NCI-H2081 treated with DMSO at 0.1 percent for 48 hours (cell line): Measurements from ENCODE around the gene SNRPB.
"Not testable (repeated sequence)": the region's sequence is repeated elsewhere in the genome, so short reads cannot be mapped to it uniquely, and the experiment has no call there.

Source experiments
- DNase-seq: peaks from one replicate; lab custom pipeline; 2025; lab: John Stamatoyannopoulos, UW

SNRPB gene

DNA sequence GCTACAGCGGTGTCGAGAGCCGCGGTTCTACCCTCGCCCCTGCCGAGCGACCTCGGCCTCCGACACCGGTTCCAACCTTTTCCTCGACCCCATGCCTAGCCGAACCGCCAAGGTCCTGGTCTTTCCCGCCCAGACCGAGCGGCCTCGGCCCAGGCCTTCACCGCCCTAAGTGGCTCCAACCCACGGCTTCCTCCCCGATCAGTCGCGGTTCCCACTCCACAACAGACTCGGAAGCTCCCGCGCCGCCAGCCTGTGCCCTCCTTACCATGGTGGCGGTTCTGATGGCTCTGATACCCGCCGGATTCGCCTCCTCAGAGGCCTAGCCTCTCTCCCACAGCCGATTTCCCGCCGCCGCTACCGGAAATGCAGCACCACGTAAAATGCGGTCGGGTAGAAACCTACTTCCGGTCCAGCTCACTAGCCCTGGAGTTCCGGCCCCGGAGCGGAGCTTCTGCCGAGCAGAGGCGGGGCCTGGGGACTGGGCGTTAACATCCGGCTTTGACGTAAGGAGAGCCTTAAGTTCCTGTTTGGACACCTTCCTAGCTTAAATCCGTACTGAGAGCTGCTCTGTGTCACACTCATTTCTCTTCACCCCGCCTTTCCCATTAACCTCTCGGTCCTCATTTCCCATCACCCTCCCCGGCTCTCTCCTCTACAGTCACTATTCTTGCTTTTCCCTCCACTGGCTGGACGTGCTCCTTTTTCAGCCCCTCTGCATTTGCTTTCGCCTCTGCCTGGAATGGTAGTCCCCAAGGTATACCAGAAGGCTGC lies at the start of gene SNRPB:
TSS of gene SNRPB (minus strand) at position 367 of the 771 bp plus-strand sequence. CDS start at position 268, 99 bp downstream.
- DNase-seq = peak; percentile 91

DNA sequence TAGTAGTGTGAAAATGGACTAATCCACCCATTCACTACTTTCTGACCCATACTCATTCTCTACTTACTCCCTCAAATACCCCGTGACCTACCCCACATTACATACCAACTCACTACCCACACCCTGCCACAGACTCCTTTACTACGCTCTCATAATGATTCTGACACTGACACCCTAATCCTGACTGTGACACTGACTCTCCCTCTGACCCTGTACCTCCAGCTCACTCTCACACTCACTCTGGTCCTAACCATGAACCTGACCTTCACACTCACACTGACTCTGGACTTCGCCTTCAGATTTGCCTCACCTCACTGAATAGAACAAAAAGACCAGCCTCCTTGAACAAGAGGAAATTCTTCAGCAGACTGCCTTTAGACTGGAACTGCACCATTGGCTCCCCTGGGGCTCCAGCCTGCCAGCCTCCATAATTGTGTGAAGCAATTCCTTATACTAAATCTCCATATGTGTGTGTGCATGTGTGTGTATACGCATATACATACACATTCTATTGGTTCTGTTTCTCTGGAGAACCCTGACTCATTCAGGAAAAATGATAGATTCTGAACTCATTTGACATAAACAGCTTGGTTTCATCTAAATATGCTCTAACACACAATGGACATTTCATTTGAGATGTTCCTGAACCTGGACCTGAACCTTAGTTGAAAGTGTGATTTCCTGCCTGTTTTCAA lies 48.7 kb upstream of the SNRPB start:
- no peak for DNase-seq

DNA sequence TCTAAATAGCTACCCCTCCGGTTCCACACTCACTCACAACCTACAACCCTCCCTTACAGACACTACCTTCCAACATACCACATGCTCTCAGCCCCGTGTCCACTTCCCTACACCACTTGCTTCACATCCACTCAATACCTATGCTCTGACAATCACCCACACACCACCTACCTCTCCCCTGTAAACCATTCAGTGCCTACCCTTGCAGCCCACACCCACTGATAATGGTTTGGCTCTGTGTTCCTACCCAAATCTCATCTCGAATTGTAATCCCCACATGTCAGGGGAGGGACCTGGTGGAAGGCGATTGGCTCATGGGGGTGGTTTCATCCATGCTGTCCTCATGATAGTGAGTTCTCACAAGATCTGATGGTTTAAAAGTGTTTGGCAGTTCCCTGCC lies 48.0 kb upstream of the SNRPB start:
- no peak for DNase-seq

DNA sequence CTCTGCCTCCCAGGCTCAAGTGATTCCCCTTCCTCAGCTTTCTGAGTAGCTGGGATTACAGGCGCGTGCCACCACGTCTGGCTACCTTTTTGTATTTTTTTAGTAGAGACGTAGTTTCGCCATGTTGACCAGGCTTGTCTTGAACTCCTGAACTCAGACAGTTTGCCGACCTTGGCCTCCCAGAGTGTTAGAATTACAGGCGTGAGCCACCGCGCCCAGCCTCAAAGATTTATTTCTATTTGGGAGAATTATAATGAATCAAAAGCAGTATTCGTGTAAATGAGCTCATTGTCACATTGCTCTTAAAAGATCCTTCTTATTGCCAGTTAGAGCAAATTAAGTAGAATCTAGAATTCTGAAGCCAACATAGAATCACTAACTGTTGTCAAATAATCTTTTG lies 47.5 kb upstream of the SNRPB start:
- DNase-seq = no peak

DNA sequence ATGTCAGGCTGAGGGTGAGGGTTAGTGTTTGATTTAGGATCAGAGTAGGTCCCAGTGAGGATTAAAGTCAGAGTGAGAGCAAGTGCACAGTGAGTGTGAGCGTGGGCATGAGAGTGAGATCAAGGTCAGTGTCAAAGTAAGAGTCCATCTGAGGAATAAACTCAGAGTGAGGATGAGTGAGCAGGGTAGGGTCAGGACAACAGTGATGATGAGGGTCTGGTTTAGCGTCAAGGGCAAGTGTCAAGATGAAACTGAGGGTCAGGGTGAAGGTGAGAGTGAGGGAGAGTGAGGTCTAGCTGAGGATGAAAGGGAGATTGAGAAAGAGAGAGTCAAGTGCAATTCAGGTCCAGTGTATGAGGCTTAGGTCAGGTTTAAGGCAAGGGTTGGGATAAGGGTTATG lies 45.8 kb upstream of the SNRPB start:
- no peak for DNase-seq

DNA sequence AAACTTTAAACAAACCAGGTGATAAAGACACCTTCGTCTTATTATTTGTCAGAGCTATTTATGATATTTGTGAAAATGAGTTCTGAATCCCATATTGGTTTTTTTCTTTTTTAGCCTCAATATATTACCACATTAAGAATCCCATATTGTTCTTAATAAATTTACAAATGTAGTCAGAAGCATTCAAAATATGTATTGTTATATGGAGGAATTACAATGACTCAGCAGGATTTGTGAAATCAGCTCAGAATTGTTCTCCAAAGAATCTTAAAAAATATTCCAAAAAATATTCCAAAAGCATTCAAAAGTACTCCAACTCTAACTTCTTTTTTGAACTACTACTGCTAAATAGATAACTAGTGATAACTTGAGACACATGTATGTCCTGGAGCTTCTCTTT lies 44.6 kb upstream of the SNRPB start:
- no peak for DNase-seq

DNA sequence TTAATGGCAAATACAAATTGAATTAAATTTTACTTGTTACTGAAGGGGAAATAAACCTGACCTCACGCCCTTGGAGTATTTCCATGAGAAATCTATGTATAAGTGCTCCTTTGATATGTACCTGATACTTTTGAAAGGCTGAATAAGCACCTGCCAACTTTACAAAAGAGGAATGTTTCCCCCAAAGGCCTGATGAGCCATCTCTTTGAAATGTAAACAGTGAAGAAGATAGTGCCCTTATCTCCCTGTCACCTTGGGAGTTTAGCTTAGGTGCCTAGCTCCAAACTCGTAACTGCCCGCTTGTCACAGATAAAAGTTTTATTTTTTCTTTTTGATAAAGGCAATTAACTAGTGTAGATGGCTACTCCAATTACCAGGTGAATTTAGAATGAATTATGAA lies 39.2 kb upstream of the SNRPB start:
- no peak for DNase-seq

DNA sequence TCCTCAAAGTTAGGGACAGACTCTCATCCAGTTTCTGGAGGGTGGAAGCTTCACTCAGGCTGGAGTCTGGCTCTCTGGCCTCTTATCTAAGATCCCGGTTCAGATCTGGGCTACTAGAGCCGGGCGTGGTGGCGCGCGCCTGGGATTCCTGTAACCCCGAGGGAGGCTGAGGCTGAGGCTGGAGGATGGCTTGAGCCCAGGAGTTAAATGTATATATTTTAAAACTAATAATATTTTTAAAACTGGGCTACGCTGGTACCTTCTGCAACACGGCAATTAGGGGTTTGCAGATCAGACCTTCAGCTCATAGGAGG lies 38.8 kb upstream of the SNRPB start:
- DNase-seq = no peak

DNA sequence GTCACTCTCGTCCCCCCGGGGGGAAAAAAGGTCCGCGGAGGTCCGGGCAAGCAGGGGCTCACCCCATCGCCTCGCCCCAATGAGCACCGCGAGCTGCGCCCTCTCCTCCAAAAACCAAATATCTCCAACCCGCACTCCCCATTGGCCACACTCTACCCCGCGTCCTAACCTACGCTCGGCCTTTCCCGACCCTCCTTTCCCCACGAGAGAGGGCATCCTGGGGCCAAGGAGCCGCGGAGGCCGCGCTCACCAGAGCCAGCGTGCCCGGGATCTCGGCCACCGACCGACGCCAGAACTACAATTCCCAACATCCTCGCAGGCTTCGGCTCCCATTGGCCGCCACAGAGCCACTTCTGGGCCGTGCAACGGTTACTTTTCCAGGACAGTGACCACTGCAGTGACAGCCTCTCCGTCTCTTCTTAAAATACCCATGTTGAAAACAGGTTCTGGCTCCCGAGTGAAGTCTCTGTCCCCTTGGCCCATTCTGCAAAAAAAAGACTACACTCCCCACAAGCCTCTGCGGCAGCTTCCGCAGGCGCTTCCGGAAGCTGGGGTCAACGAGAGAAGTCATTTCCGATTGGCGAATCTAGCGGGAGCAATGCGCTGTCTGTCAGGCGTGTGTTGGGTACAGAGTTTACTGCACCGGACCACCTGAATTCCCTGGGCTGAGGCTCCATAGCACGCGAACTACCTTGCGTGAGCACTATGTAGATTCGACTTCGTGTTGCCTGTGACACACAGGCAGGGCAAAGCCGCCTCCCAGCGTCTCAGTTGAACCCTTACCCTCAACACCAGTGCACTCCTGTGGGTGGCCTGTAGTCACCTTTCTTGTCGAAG lies 38.3 kb upstream of the SNRPB start, which contains the start of gene ZNF343:
TSS of gene ZNF343 (minus strand) at position 285 of the 837 bp plus-strand sequence. CDS start 15,020 bp downstream, outside the sequence.
- no peak for DNase-seq

DNA sequence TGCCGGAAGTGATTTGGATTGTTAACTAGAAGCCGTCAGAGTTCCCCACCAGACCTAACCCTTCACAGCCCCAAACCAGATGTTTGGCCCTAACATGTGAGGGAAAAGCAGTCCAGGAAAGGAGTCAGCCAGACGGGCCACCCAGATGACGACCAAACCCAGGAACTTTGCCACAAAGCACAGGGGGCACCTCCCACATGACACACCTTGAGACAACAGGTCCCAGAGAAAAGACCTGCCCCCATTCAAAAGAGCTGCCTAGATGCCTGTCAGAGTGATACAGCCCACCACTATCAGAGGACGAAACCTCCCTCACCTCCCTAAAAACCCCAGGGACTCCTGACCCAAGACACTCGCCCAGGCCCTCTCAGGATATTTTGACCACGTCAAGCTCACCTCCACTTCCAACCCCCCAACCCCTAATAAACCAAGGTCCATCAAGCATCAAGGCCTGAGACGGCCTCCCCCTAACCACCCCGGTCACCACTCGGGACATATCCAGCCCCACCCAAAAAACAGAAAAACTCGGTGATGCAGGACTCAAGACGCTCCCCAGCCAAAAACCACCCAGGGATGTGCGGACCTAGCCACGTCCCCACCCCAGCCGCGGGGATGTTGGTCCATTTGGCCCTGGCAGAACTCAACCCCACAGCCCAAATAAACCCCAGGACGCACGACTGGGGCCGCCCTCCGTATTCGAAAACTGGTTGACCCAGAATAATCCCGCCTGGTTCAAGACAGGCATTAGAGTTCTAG lies 37.5 kb upstream of the SNRPB start:
- no peak for DNase-seq

DNA sequence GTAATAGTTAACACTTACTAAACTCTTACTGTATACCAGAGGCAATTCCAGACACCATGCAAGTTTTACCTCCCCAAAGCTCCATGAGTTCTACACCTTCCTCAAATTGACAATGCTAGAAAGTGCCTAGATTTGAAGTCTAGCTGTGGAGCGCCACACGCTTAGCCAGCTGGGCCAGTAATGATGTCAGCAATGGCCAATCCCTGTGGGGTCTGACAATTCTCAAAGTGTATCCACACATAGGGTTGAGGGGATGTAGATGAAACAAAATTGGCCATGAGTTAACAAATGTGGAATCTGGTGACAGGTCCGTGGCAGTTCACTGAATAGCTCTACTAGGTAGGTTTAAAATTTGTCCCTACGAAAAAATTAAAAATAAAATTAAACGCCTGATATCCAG lies 36.9 kb upstream of the SNRPB start:
- no peak for DNase-seq

DNA sequence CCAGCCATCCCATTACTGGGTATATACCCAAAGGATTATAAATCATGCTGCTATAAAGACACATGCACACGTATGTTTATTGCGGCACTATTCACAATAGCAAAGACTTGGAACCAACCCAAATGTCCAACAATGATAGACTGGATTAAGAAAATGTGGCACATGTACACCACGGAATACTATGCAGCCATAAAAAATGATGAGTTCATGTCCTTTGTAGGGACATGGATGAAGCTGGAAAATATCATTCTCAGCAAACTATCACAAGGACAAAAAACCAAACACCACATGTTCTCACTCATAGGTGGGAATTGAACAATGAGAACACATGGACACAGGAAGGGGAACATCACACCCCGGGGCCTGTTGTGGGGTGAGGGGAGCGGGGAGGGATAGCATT lies 35.8 kb upstream of the SNRPB start:
- not testable (repeated sequence) for DNase-seq

DNA sequence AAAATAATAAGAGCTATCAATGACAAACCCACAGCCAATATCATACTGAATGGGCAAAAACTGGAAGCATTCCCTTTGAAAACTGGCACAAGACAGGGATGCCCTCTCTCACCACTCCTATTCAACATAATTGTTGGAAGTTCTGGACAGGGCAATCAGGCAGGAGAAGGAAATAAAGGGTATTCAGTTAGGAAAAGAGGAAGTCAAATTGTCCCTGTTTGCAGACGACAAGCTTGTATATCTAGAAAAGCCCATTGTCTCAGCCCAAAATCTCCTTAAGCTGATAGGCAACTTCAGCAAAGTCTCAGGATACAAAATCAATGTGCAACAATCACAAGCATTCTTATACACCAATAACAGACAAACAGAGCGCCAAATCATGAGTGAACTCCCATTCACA lies 34.2 kb upstream of the SNRPB start:
- not testable (repeated sequence) for DNase-seq

DNA sequence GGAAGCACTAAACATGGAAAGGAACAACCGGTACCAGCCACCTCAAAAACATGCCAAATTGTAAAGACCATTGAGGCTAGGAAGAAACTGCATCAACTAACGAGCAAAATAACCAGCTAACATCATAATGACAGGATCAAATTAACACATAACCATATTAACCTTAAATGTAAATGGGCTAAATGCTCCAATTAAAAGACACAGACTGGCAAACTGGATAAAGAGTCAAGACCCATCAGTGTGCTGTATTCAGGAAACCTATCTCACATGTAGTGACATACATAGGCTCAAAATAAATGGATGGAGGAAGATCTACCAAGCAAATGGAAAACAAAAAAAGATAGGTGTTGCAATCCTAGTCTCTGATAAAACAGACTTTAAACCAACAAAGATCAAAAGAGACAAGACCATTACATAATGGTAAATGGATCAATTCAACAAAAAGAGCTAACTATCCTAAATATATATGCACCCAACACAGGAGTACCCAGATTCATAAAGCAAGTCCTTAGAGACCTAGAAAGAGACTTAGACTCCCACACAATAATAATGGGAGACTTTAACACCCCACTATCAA lies 32.3 kb upstream of the SNRPB start:
- DNase-seq = not testable (repeated sequence)

DNA sequence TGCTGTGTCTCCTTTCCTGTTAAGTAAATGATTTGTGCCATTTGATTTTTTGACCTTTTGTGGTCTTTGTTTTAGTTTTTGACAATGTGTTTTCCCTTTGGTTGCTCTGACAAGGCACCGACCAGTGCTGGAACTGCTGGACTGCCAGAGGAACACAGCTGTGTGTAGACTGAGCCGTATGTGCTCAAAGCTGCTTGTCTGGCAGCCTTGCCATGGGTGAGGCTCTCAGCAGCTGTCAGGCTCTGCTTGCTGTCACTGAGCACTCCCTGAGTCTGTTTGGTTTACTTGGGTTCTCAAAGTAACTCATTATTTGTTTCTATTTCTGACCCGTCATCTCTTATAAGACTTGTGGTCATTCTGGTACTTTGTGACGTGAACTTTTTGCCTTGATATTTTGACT lies 15.1 kb upstream of the SNRPB start:
- DNase-seq = no peak

DNA sequence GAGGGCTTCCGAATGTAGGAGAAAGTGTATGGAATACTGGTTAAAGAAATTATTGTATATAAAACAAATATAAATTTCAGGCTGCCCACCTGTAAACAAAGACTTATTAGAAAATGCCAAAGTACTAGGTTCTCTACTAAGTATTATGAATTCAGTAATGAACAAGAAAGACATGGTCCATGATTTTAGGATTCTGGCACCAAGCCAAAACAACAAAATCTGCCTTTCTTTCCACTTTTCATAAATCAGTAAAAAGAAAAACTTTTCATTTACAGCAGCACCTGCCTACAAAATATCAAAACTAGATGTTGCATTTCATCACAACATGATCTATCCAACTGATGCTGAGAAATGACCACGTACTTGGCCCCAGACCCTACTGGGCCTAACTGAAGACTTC lies 14.5 kb upstream of the SNRPB start:
- DNase-seq = no peak

DNA sequence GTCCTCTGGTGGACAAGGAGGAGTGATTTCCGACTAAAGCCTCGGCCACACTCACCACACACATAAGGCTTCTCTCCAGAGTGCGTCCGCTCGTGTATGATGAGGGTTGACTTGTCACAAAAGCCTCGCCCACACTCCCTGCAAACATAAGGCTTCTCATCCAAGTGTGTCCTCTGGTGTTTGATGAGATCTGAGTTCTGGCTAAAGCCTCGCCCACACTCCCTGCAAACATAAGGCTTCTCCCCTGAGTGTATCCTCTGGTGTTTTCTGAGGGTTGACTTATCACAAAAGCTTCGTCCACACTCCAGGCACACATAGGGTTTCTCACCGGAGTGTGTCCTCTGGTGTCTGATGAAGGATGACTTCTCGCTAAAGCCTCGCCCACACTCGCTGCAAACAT lies 12.9 kb upstream of the SNRPB start:
- no peak for DNase-seq

DNA sequence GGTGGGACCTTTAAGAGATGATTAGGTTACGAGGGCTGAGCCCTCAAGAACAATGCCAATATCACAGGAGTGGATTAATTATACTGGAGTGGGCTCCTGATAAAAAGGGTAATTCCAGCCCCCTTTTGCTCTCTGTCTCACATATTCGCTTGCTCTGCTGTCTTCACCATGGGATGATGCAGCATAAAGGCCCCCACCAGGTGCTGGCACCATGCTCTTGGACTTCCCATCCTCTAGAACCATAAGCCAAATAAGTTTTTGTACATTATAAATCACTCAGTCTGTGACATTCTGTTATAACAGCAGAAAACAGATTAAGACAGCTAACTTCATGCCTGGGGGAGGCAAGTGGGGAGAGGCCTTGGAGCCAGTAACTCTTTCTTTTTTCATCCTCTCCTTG lies 9.8 kb upstream of the SNRPB start:
- DNase-seq = no peak

DNA sequence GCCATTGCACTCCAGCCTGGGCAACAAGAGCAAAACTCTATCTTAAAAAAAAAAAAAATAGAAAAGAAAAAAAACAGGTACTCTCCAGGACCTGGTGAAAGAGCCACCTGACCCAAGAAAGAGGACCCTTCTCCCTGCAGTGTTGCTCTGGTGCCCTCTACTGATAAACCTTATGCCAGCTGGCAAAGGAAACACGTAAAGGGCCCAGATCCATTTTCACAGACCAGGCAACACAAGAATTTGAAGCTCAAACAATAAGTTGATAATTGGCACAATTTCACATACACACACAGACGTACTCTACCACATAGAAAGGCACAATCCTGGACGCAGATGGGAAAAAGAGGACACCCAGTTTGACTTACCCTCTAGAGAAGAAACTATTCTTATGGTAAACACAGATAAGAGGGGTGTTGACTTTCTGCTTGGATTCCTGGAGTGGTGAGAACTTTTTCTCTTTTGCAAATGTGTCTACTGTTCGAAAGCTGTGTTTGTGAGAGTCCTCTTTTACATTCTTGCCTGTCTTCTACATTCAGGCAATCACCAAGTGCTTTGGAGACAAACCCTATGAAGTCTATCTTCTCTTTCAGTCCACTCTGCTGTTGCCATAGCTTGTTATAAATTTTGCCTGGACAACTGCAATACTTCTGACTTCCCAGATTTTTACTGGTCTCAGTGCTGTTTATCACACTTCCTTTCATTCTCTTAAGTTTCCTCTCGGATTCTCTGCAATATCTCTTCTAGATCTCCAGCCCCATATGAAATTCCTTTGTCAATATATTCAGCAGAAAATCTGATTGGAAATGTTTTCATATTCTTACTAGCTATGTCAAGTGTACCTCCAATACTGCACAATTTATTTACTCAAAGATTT lies 6.4 kb upstream of the SNRPB start:
- DNase-seq = no peak

DNA sequence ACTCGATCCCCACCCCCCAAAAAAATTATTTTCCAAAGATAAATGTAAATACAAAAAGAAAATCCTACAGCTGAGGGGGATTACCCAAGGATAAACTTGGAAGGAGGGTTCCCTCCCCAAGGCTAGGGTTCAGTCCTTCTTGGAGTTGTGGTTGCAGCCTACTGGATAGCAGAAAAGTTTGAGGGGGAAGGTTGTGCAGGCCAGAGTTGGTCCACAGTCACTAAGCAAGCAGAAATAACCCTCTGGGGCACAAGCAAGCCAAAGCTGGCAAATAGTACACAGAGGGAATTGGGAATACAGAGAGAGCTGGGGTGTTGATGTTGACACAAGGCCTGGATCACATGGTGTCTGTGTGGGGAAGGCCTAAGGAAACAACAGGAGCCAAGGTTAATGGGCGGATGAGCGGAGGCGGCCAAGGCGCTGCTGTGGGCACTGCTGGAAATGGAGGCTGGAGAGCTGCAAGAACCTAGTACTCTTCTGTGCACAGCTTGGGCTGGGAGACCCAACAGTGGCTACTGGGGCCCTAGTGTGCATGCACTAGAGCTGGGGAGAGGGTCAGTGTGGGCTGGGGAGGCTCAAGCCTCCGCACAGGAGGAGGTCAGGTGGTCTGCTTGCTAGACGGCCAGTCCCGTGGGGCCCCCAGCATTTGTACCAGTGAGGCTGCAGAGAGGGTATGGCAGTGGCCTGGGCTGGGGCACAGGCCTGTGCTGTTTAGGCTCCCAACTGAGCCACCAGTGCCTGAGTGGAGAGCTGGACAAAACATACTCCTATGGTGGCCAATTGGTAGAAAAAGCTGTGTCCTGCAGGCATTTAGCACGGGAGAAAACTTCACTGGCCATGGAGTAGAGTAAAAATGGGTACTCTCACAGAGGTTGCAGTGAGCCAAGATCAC lies 5.5 kb upstream of the SNRPB start:
- DNase-seq = no peak
